ENCODE data around the gene SPTSSB. TPM values are rescaled to one million over a fixed set of nuclear protein-coding genes. Genes with fewer than 3 reads are reported as not detected.

The SPTSSB gene
- total RNA-seq = 7.5 and 18.5 TPM in 2 replicates

GRCh38 chr3:161371441-161372320 lies at the start of gene SPTSSB:
Gene SPTSSB (minus strand): TSS chr3:161371517. CDS start chr3:161346323, 25,194 bp downstream.

Other genes starting within 250 kb of the SPTSSB start
- gene NMD3, start 150.2 kb downstream of the SPTSSB start, total RNA-seq = 38.8 and 58.3 TPM in 2 replicates
- gene OTOL1, start 125.3 kb upstream of the SPTSSB start, total RNA-seq = not detected in 2 replicates